ENCODE results near the gene FTSJ1. TPM values are rescaled to one million over a fixed set of nuclear protein-coding genes. Genes with fewer than 3 reads are reported as not detected.
A peak's percentile ranks its signal among the peaks of the same experiment; 100 is the strongest.

The FTSJ1 gene
- total RNA-seq, 1 donor from 2014 or later, result 57.1 TPM

DNA sequence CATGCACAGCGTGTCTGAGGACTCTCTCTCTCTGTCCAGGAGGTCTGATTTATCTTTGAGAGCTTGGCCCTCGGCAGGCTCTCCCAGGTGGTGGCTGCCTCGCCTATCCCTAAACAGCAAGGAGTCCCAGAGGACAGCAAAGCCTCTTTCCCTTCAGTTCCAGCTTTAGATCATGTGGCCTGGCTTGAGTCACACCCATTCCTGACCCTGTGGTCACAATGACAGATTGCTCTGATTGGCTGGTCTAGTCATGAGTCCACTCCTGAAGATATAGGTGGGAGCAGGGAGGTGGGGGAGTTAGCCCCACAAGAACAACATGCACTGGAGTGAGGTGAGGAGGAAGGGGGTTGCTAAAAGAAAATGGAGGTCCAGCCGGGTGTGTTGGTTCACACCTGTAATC, 20.7 kb downstream of the FTSJ1 start:
- no peaks in the 10 kb centered on the region for H3K27me3 Mint-ChIP-seq (ENCODE audit: unreplicated experiment)
- peaks cover 5% of the 10 kb centered on the region for H3K9me3 Mint-ChIP-seq (ENCODE audit: unreplicated experiment)
- no peak overlapping the region for H3K4me3 Mint-ChIP-seq (ENCODE audit: unreplicated experiment)
- TF ChIP-seq, protein P1, sequence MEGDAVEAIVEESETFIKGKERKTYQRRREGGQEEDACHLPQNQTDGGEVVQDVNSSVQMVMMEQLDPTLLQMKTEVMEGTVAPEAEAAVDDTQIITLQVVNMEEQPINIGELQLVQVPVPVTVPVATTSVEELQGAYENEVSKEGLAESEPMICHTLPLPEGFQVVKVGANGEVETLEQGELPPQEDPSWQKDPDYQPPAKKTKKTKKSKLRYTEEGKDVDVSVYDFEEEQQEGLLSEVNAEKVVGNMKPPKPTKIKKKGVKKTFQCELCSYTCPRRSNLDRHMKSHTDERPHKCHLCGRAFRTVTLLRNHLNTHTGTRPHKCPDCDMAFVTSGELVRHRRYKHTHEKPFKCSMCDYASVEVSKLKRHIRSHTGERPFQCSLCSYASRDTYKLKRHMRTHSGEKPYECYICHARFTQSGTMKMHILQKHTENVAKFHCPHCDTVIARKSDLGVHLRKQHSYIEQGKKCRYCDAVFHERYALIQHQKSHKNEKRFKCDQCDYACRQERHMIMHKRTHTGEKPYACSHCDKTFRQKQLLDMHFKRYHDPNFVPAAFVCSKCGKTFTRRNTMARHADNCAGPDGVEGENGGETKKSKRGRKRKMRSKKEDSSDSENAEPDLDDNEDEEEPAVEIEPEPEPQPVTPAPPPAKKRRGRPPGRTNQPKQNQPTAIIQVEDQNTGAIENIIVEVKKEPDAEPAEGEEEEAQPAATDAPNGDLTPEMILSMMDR (IDR thresholded peaks at IDR 0.05), result no peak
- peaks cover 27% of the 10 kb centered on the region for H3K4me1 Mint-ChIP-seq (ENCODE audit: unreplicated experiment)
- H3K36me3 Mint-ChIP-seq (ENCODE audit: unreplicated experiment), result no peaks in the 10 kb centered on the region
- DNase-seq (ENCODE audit: extremely low spot score, unreplicated experiment), result no peak
- H3K27ac Mint-ChIP-seq (ENCODE audit: unreplicated experiment), result no peak overlapping the region

DNA sequence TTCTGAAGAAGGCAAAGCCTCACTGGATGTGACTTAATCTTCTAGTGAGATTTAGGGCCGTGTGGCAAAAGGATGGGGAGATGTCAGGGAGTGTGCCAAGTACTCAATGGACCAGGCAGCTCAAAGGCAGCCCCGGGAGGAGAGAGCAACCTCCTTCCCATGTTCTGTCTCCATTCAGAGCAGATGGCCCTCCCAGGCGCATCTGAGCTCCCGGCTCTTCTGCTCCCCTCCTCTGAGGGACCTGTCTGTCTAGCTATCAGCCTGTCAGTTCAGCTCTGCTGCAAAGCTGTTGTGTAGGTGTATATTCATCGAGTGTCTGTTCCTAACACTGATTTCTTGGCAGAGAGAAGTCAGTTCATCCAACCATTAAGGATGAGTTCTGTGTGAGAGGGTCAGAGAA, 21.9 kb downstream of the FTSJ1 start:
- H3K27me3 Mint-ChIP-seq (ENCODE audit: unreplicated experiment), result no peaks in the 10 kb centered on the region
- TF ChIP-seq, protein P1 (IDR thresholded peaks at IDR 0.05), result no peak
- H3K4me3 Mint-ChIP-seq (ENCODE audit: unreplicated experiment), result no peak overlapping the region
- peak overlapping the region; percentile 36 for H3K27ac Mint-ChIP-seq (ENCODE audit: unreplicated experiment)
- H3K9me3 Mint-ChIP-seq (ENCODE audit: unreplicated experiment), result no peaks in the 10 kb centered on the region
- H3K36me3 Mint-ChIP-seq (ENCODE audit: unreplicated experiment), result no peaks in the 10 kb centered on the region
- H3K4me1 Mint-ChIP-seq (ENCODE audit: unreplicated experiment), result peaks cover 19% of the 10 kb centered on the region
- no peak for DNase-seq (ENCODE audit: extremely low spot score, unreplicated experiment)

DNA sequence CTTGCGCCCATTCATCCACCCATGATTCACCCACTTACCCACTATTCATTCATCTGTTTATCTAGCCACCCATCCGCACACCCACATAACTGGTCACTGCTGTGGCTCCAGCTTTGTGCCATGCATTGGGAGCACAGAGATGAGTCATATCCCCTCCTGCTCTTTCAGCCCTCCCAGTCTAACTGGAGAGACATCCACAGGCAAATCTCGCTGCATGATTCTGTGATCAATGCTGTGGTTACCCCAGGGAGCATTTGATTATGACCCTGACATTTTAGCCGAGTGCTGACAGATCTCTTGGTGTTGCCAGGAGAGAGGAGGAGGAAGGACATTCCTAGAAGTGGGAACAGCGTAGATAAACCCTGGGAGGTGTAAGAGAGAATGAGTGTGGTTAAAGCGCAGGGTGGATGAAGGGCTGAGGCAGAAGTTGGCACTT, 22.4 kb downstream of the FTSJ1 start:
- no peak for DNase-seq (ENCODE audit: extremely low spot score, unreplicated experiment)
- peak overlapping the region; percentile 39 for H3K27ac Mint-ChIP-seq (ENCODE audit: unreplicated experiment)
- peaks cover 2% of the 10 kb centered on the region for H3K9me3 Mint-ChIP-seq (ENCODE audit: unreplicated experiment)
- no peaks in the 10 kb centered on the region for H3K36me3 Mint-ChIP-seq (ENCODE audit: unreplicated experiment)
- TF ChIP-seq, protein P1 (IDR thresholded peaks at IDR 0.05), result no peak
- peak overlapping the region; percentile 53 for H3K4me3 Mint-ChIP-seq (ENCODE audit: unreplicated experiment)
- H3K4me1 Mint-ChIP-seq (ENCODE audit: unreplicated experiment), result peaks cover 19% of the 10 kb centered on the region
- no peaks in the 10 kb centered on the region for H3K27me3 Mint-ChIP-seq (ENCODE audit: unreplicated experiment)

DNA sequence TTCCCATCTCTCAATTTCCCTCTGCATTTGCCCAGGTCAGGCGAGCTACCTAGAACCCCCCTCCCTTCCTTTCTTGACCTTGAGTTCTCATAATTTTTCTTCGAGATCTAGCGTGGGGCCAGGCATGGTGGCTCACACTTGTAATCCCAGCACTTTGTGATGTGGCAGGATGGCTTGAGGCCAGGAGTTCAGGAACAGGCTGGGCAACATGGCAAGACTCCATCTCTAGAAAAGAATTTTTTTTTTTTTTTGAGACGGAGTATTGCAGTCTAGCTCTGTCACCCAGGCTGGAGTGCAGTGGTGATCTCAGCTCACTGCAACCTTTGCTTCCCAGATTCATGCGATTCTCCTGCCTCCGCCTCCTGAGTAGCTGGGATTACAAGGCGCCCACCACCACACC, 28.3 kb downstream of the FTSJ1 start:
- H3K36me3 Mint-ChIP-seq (ENCODE audit: unreplicated experiment), result no peaks in the 10 kb centered on the region
- no peak for DNase-seq (ENCODE audit: extremely low spot score, unreplicated experiment)
- H3K4me1 Mint-ChIP-seq (ENCODE audit: unreplicated experiment), result peaks cover 7% of the 10 kb centered on the region
- no peak overlapping the region for H3K4me3 Mint-ChIP-seq (ENCODE audit: unreplicated experiment)
- no peaks in the 10 kb centered on the region for H3K27me3 Mint-ChIP-seq (ENCODE audit: unreplicated experiment)
- peaks cover 4% of the 10 kb centered on the region for H3K9me3 Mint-ChIP-seq (ENCODE audit: unreplicated experiment)
- TF ChIP-seq, protein P1 (IDR thresholded peaks at IDR 0.05), result no peak
- no peak overlapping the region for H3K27ac Mint-ChIP-seq (ENCODE audit: unreplicated experiment)

DNA sequence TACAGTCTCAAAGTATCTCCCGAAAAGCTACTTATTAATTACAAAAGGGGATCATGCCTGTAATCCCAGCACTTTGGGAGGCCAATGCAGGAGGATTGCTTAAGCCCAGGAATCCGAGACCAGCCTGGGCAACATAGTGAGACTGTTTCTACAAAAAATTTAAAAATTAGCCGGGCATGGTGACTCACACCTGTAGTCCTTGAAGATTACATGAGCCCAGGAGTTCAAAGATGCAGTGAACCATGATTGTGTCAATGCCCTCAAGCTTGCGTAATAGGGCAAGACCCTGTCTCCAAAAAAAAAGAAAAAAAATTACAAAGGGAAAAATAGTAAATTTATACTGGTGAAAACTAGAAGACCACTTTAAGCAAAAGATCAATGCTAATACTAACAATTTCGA, 29.5 kb downstream of the FTSJ1 start:
- Mint-ChIP-seq H3K4me3 (ENCODE audit: unreplicated experiment) (no peak overlapping the region), H3K4me1 (ENCODE audit: unreplicated experiment) (peaks cover 15% of the 10 kb centered on the region), H3K27ac (ENCODE audit: unreplicated experiment) (no peak overlapping the region), H3K9me3 (ENCODE audit: unreplicated experiment) (peaks cover 4% of the 10 kb centered on the region), H3K27me3 (ENCODE audit: unreplicated experiment) (no peaks in the 10 kb centered on the region), H3K36me3 (ENCODE audit: unreplicated experiment) (no peaks in the 10 kb centered on the region)
- no peak for DNase-seq (ENCODE audit: extremely low spot score, unreplicated experiment)
- TF ChIP-seq, protein P1 (IDR thresholded peaks at IDR 0.05), result no peak

Measured in osteocyte (in vitro differentiated cells).